ENCODE results near the gene KCNA3. TPM values are rescaled to one million over a fixed set of nuclear protein-coding genes. Genes with fewer than 3 reads are reported as not detected.

KCNA3 gene
- total and polyA plus RNA-seq, 2 of the 4 experiments (the other 2 are of a cell fraction) = under 0.01 to 0.09 TPM

DNA sequence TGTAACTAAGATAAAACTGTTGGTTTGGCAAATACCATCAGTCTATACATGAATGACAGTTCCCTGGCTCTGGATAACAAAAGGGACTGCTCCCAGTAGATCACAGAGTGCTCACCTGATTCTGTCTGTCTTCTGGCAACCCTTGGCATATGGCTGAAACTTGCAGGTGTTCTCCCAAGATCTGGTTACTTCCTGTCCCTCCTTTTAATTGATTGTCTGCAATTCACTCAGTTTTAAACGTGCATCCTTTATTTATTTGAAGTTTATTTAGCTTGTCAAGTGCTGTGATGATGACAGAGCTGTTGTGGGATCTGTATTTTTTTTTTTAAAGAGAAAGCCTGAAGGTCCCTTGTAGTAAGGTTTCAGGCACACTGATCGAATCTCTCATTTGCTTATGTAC is 3.4 kb downstream of the KCNA3 start:
- no peak overlapping the region for H2BK120ac ChIP-seq (ENCODE audit: low read depth, low read length)
- ATAC-seq (ENCODE audit: low read depth) (no peak), DNase-seq (no peak)
- H2BK15ac ChIP-seq (ENCODE audit: low read depth, low read length) = no peak overlapping the region
- WGBS, 2 experiments (ENCODE audit: extremely low coverage in 2 of 2, insufficient read length in 1 of 2) = no CpG with 5 or more reads among the region's 2 CpGs
- no peak overlapping the region for H3K14ac ChIP-seq (replicated peaks; ENCODE audit: low read depth, low read length)
- intact Hi-C loops (cut with micrococcal nuclease) (no loop called here), in situ Hi-C loops (cut with MboI; ENCODE audit: low sequenced_read_pairs) (no loop called here), dilution Hi-C loops (cut with HindIII; ENCODE audit: low sequenced_read_pairs, unreplicated experiment) (no loop called here)
- no peak overlapping the region for H2AFZ ChIP-seq (replicated peaks; ENCODE audit: low read length, poor library complexity)
- no peaks in the 10 kb centered on the region for H3K36me3 ChIP-seq (ENCODE audit: control insufficient read depth, insufficient read depth, low read length)
- no peak overlapping the region for H3K9ac ChIP-seq (ENCODE audit: low read depth, low read length)
- H2AK9ac ChIP-seq (replicated peaks; ENCODE audit: low read depth, low read length, poor library complexity) = no peak overlapping the region
- no peak overlapping the region for H2BK5ac ChIP-seq (ENCODE audit: low read depth, low read length, poor library complexity, severe bottlenecking)
- H3K18ac ChIP-seq (ENCODE audit: low read depth, low read length) = no peak overlapping the region
- H3K9me1 ChIP-seq (ENCODE audit: insufficient read depth, low read length) = no peaks in the 10 kb centered on the region
- H4K91ac ChIP-seq (ENCODE audit: insufficient read depth, low read depth, low read length) = no peak overlapping the region
- H3K23ac ChIP-seq (ENCODE audit: low read depth, low read length) = no peak overlapping the region
- ChIA-PET POLR2A (ENCODE audit: unreplicated experiment) (no interaction called here), CTCF (no interaction called here)
- H3K4me1 ChIP-seq (ENCODE audit: control insufficient read depth, insufficient read depth, low read length) = no peaks in the 10 kb centered on the region; the same call in 1 of the 2 replicates
- peaks cover 20% of the 10 kb centered on the region for H3K27me3 ChIP-seq (ENCODE audit: control insufficient read depth, insufficient read depth, low read length)
- BruUV-seq (replicated peaks) = no TSS peak
- no peaks in the 10 kb centered on the region for H4K20me1 ChIP-seq (ENCODE audit: insufficient read depth, low read length)
- H3K4ac ChIP-seq (ENCODE audit: low read depth, low read length) = no peak overlapping the region
- H3K9me3 ChIP-seq (ENCODE audit: control insufficient read depth, insufficient read depth, low read length) = peaks cover 5% of the 10 kb centered on the region; the same call in 1 of the 2 replicates
- no peak overlapping the region for H4K8ac ChIP-seq (ENCODE audit: low read depth in 2 of 2, low read length in 2 of 2)
- no peak overlapping the region for H4K5ac ChIP-seq (ENCODE audit: low read depth, low read length)
- no peak overlapping the region for H3K27ac ChIP-seq (ENCODE audit: insufficient read depth, low read length)
- no peak overlapping the region for H3K56ac ChIP-seq (ENCODE audit: extremely low read depth, insufficient read depth, low read length)
- no peak overlapping the region for H2BK20ac ChIP-seq (ENCODE audit: low read depth, low read length)
- H3K79me1 ChIP-seq (ENCODE audit: low read depth in 1 of 2, low read length in 2 of 2) = no peaks in the 10 kb centered on the region; a peak in 1 of 4 replicates
- TF ChIP-seq MAFK (IDR thresholded peaks at IDR 0.05; ENCODE audit: low read depth, low read length) (no peak), SMC3 (IDR thresholded peaks at IDR 0.05; ENCODE audit: low read depth, low read length) (no peak)
- no peak overlapping the region for H2AK5ac ChIP-seq (ENCODE audit: low read depth, low read length)
- H3K4me3 ChIP-seq (ENCODE audit: insufficient read depth, low read depth, low read length) = no peak overlapping the region
- no peak overlapping the region for H3K4me2 ChIP-seq (ENCODE audit: low read depth, low read length)
